NOMO-1 treated with dmso at 0.1 percent for 144 hours (cell line): ENCODE data around the gene NR1I2.

Experiments used
- DNase-seq: peaks from one replicate; lab custom pipeline; 2025; ENCODE audit not compliant: unreplicated experiment; lab: John Stamatoyannopoulos, UW

Gene NR1I2

GRCh38 chr3:119778811-119779210, 3.1 kb upstream of the NR1I2 start:
- no peak for DNase-seq

- DNase-seq: peak; percentile 16
These were observed 2.0 kb upstream of the NR1I2 start for GRCh38 chr3:119779731-119780383.

GRCh38 chr3:119782460-119782859, 559 bp downstream of the NR1I2 start:
- no peak for DNase-seq

- DNase-seq: no peak
These were observed 1.4 kb downstream of the NR1I2 start for GRCh38 chr3:119783255-119783654.

- DNase-seq: peak; percentile 42
These were observed 2.0 kb downstream of the NR1I2 start for GRCh38 chr3:119783883-119784282.

- DNase-seq: no peak
These were observed 4.5 kb downstream of the NR1I2 start for GRCh38 chr3:119786409-119786808.

GRCh38 chr3:119790369-119790768, 8.5 kb downstream of the NR1I2 start:
- no peak for DNase-seq

- no peak for DNase-seq
These were observed 10.4 kb downstream of the NR1I2 start for GRCh38 chr3:119792270-119792669.

GRCh38 chr3:119794401-119794800, 12.5 kb downstream of the NR1I2 start:
- no peak for DNase-seq

GRCh38 chr3:119794971-119795612, 13.2 kb downstream of the NR1I2 start:
- peak; percentile 82 for DNase-seq

GRCh38 chr3:119795849-119796248, 13.9 kb downstream of the NR1I2 start:
- no peak for DNase-seq

GRCh38 chr3:119796368-119796767, 14.5 kb downstream of the NR1I2 start:
- DNase-seq: no peak

- DNase-seq: no peak
These were observed 14.9 kb downstream of the NR1I2 start for GRCh38 chr3:119796785-119797184.

GRCh38 chr3:119800844-119801243, 18.9 kb downstream of the NR1I2 start:
- DNase-seq: no peak

- no peak for DNase-seq
These were observed 26.3 kb downstream of the NR1I2 start for GRCh38 chr3:119808244-119808643.

GRCh38 chr3:119808843-119809242, 26.9 kb downstream of the NR1I2 start:
- DNase-seq: no peak

- no peak for DNase-seq
These were observed 27.5 kb downstream of the NR1I2 start for GRCh38 chr3:119809249-119810017.

GRCh38 chr3:119810018-119810435, 28.1 kb downstream of the NR1I2 start:
- DNase-seq: peak; percentile 63

- no peak for DNase-seq
These were observed 30.7 kb downstream of the NR1I2 start for GRCh38 chr3:119812491-119813058.

- no peak for DNase-seq
These were observed 33.8 kb downstream of the NR1I2 start for GRCh38 chr3:119815716-119816115.

- no peak for DNase-seq
These were observed 35.2 kb downstream of the NR1I2 start for GRCh38 chr3:119817071-119817470.
